GM10266 (cell line): ENCODE data around the gene FLOT2.
"Not testable (repeated sequence)": the region's sequence is repeated elsewhere in the genome, so short reads cannot be mapped to it uniquely, and the experiment has no call there.

Experiments
- DNase-seq: peaks from one replicate; pipeline ENCODE4 v3.0.0; 2012; ENCODE audit errors: extremely low spot score
- TF ChIP-seq, protein P1 (sequence below): IDR thresholded peaks from 2 replicates; pipeline ENCODE4 v1.5.1; 2012; ENCODE audit warnings: mild to moderate bottlenecking, low read depth; ENCODE audit not compliant: control insufficient read depth, insufficient read depth; ENCODE audit errors: missing control alignments

Gene FLOT2

DNA sequence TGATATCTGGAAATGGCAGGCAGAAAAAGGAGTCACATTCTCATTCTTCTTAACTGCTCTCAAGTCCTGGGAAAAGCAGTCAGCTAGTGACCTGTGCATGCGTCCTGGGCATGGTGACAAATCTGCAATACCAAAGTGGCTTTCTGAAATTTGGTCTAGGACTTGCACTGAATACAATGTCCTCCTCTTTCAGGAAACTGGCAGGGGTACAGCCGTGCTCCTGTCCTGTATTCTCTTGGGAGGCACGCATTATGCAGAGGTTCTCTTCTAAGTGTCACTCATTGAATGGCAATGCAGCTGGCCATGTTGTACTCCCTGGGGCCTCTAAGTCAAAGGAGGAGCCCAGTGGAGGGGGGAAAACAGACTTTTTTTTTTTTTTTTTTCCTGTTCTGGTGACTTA lies 43.1 kb upstream of the FLOT2 start:
- no peak for DNase-seq
- TF ChIP-seq, protein P1, sequence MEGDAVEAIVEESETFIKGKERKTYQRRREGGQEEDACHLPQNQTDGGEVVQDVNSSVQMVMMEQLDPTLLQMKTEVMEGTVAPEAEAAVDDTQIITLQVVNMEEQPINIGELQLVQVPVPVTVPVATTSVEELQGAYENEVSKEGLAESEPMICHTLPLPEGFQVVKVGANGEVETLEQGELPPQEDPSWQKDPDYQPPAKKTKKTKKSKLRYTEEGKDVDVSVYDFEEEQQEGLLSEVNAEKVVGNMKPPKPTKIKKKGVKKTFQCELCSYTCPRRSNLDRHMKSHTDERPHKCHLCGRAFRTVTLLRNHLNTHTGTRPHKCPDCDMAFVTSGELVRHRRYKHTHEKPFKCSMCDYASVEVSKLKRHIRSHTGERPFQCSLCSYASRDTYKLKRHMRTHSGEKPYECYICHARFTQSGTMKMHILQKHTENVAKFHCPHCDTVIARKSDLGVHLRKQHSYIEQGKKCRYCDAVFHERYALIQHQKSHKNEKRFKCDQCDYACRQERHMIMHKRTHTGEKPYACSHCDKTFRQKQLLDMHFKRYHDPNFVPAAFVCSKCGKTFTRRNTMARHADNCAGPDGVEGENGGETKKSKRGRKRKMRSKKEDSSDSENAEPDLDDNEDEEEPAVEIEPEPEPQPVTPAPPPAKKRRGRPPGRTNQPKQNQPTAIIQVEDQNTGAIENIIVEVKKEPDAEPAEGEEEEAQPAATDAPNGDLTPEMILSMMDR: no peak

- DNase-seq: no peak
- TF ChIP-seq, protein P1: no peak
Measured at GRCh38 chr17:28940142-28940541, 42.6 kb upstream of the FLOT2 start.

GRCh38 chr17:28938552-28938951 lies 41.0 kb upstream of the FLOT2 start:
- no peak for DNase-seq
- TF ChIP-seq, protein P1: no peak

GRCh38 chr17:28937044-28937729 lies 39.7 kb upstream of the FLOT2 start:
- TF ChIP-seq, protein P1: no peak
- DNase-seq: no peak

DNA sequence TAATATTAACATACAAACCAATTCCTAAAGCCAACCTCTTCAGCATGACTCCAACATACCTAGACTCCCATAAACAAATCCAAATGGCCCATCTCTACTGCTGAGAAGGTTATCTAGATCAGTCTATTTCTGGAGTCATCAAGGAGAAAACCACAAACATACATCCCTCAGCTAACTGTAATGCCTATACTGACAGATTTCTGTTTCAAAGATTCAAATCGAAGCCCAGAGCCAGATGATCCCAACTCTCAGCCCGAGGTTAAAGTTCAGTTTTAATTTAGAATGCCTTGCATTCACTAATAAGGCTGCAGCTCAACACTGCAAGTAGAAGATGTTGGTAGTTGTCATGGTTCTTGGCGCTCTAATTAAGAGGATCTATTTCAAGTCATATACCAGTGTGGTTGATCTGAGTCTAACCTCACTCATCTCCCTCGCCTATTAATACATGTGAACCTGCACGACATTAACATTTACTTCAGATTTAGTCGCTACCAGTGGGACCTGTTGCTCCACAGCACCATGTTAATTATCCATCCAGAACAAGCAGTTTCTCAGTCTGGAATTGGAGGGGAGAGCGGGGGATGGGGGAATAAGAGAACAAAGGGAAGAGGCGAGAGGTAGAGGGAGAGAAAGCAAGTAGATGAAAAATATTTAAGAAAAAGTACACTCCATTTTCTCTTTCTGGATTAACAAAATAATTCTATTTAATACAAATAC lies 38.4 kb upstream of the FLOT2 start:
- DNase-seq: no peak
- TF ChIP-seq, protein P1: no peak

DNA sequence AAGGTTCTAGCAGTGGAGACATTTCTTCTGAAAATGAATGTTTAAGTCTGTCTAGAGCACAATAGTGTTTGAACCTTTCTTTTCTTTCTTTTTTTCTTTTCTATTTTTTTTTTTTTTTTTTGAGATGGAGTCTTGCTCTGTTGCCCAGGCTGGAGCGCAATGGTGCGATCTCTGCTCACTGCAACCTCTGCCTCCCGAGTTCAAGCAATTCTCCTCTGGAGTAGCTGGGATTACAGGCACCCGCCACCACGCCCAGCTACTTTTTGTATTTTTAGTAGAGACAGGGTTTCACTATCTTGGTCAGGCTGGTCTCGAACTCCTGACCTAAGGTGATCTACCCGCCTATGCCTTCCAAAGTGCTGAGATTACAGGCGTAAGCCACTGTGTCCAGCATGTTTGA lies 37.0 kb upstream of the FLOT2 start:
- not testable (repeated sequence) for DNase-seq

DNA sequence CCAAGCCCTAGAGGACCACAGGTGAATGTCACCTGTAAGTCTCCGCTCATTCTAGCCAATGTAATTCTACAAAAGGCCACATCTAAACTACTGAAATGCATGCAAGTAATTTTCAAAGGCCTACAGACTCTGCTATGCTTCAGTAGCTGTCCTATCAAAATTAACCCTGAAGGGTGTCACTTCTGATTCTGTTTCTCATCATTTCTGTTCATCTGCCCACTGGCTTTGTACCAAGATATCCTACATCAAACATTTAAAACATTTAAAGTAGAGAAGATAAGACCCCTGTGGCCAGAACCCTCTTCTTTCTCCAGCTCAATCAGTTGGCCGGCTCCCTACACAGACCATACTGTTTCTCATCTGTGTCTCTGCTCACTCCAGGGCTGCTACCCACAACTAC lies 32.3 kb upstream of the FLOT2 start:
- no peak for DNase-seq
- TF ChIP-seq, protein P1: no peak
